GM19240 (cell line): ENCODE measurements around the gene CNTNAP2.

Source experiments
- DNase-seq: peaks from one replicate; pipeline ENCODE4 v3.0.0; 2011; ENCODE audit warnings: low spot score; ENCODE audit not compliant: insufficient read length

The CNTNAP2 gene

DNA sequence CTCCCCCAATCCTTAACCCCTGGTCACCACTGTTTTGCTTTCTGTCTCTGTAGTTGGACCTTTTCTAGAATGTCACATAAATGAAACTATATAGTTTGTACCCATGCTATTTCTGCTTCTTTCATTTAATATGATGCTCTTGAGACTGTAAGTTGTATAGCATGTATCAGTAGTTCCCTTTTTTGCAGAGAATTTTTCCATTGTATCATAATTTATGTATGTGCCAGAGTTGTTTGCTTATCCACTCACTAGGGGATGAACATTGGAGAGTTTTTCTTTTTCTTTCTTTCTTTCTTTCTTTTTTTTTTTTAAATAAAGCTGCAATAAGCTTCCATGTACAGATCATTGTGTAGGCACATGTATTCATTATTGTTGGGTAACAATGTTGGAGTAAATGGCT lies 544.8 kb downstream of the CNTNAP2 start:
- DNase-seq, result no peak

DNA sequence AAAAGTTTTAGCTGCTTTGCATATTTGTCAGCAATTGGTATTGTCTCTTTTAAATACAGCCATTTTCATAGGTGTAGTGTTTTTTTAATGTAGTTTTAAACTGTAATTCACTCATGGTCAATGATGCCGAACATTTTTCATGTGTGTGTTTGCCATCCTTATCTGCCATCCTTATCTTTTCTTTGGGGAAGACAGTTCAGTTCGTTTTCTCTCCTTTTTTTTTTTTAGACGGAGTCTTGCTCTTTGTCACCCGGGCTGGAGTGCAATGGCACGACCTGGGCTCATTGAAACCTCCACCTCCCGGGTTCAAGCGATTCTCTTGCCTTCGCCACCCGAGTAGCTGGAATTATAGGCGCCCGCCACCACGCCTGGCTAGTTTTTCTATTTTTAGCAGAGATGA lies 545.3 kb downstream of the CNTNAP2 start:
- no peak for DNase-seq

DNA sequence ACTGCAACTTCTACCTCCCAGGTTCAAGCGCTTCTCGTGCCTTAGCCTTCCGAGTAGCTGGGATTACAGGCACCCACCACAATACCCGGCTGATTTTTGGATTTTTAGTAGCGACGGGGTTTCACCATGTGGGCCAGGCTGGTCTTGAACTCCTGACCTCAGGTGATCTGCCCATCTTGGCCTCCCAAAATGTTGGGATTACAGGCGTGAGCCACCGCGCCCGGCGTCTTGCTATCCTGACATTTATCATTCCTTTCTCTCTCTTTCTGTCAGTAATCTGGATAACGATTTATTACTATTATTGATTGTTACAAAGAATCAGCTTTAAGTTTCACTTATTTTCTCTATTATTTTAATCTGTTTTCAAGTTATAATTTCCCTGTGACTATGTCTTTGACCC lies 548.4 kb downstream of the CNTNAP2 start:
- no peak for DNase-seq

DNA sequence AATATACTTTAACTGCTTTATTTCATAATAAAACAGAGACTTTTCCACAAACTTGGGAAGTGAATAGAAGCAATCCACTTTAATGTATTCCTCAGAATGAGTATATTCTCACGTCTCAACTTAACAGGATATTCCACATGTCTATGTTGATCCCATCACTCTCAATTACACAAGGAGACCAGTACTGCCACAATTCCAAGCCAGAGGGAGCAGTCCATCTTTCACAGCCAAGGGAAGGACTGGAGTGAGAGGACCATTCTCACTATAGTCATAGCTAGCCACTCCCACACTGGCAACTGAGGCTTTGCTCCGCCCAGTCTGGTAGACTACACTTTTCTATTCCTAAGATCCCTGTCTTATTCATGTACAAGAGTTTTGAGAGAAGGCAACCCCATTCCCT lies 553.9 kb downstream of the CNTNAP2 start:
- DNase-seq, result no peak

GRCh38 chr7:146681487-146681886 lies 564.9 kb downstream of the CNTNAP2 start:
- DNase-seq, result no peak

- DNase-seq, result no peak
Observed at GRCh38 chr7:146683439-146683838, 566.8 kb downstream of the CNTNAP2 start.

GRCh38 chr7:146690987-146691386 lies 574.4 kb downstream of the CNTNAP2 start:
- DNase-seq, result no peak

GRCh38 chr7:146698995-146699610 lies 582.5 kb downstream of the CNTNAP2 start:
- DNase-seq, result no peak

DNA sequence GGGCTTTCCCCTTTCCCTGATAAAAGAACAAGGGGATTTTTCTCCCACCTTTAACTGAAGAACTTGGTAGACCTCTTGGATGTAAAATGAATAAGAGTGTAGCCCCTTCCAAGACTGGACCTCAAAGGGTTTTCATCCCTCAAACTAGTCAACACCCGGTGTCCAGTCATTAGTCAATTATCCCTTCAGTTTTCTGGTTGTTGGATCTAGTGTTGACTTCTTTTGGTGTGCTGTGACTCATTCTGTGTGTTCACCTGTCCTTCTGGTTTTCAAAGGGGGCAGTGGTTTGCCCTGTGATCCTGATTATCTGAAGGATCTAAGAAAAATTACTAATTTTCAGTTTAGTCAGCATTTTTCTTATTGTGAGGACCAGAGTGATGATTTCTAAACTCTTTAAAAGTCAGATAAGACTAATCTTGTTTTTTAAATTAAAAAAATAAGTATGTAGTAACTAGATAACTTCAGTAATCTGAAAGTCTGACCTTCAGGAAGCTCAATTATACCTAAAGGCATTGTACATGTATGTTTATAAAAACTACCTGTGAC lies 583.5 kb downstream of the CNTNAP2 start:
- no peak for DNase-seq

- no peak for DNase-seq
Observed at GRCh38 chr7:146701166-146701565, 584.6 kb downstream of the CNTNAP2 start.

GRCh38 chr7:146702898-146703297 lies 586.3 kb downstream of the CNTNAP2 start:
- no peak for DNase-seq

DNA sequence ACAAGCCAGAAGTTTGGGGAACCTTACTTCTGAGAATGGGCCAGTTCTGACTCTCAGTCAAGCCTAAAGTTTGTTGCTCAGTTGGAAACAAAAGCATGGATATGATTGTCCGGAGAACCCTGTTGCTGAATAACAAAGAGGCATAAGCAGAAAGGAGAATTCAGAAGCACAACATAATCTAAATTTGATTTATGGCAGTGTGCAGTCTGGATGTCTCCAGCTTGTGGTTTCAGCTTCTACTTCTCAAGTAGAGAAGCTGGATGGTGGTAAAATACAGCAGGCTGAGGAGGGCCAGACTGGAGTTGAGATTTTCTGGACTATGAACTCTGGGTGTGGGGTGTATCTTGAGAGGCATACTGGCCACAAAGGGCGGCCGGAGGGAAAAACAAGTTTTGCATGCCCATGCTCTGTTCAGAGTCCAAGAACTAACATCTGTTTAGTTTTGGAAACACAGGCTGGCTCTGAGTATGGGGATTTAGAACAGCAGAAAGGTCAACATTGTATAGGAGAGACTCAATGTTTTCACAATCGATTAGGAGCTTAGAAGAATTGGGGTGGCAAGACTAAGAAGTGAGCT lies 592.9 kb downstream of the CNTNAP2 start:
- no peak for DNase-seq

DNA sequence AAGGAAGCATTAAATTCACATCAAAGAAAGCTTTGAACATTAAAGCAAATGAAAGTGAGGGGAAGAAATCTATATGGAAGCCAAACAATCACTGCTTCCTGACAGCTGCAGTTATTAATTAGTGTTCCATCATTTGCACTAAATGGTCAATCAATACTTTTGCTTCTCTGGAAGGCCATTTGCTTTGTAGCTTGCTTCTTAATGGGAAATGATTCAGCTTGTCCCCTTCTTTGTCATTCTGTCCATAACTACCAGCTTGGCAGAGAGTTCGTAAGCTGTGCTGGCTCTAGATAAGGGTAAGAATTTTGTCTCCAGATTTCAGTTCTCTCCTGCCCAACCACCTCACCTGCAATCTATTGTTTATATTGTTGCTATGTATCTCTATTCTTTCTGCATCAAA lies 596.6 kb downstream of the CNTNAP2 start:
- DNase-seq, result no peak

GRCh38 chr7:146713934-146714333 lies 597.3 kb downstream of the CNTNAP2 start:
- no peak for DNase-seq

- DNase-seq, result no peak
Observed at GRCh38 chr7:146720195-146720594, 603.6 kb downstream of the CNTNAP2 start.

DNA sequence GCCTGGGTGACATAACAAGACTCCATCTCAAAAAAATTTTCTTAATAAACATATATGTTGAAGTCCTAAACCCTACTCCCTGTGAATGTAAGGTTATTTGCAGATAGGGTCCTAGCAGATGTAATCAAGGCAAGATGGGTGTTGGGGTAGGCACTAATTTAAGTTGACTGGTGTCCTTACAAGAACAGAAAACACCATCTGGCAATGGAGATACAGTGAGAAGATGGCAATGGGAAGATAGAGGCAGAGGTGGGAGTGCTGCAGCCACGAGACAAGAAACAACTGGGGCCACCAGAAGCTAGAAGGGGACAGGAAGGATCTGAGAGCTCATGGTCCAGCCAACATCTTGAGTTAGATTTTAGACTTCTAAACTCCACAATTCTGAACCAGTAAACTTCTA lies 606.4 kb downstream of the CNTNAP2 start:
- no peak for DNase-seq

DNA sequence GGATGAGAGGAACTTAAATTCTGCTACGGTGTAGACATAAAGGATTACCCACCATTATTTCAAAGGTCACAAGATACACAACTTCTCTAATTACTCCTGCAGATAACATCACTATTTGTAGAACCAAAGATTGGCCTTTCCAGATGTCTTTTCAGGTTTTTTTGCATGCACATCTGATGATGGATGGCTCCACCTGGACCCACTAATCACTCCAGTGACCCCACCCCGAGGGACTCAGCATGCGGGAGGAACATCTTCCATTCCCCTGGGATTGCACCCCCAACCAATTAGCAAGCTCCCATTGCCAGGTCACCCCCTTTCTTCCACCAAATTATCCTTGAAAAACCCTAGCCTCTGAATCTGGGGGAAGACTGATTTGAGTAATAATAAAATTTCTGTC lies 608.9 kb downstream of the CNTNAP2 start:
- no peak for DNase-seq

- DNase-seq, result no peak
Observed at GRCh38 chr7:146728141-146728540, 611.5 kb downstream of the CNTNAP2 start.

- no peak for DNase-seq
Observed at GRCh38 chr7:146728611-146729010, 612.0 kb downstream of the CNTNAP2 start.

DNA sequence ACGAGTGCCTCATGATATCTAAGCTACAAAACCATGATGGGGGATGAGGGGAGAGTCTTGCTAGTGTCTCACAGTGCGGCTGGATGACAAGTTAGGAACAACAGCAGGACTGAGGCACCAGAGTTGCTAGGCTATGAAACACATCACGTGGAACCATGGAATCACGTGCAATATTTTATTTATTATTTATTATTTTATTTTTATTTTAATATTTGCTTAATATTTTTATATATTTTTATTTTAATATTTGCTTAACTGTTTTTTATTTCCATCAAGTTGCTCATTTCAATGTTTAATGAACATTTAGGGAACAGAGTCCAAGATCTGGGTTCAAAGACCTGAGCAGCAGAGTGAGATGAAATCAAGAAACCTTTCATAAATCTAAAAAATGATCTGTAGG lies 614.6 kb downstream of the CNTNAP2 start:
- DNase-seq, result no peak

- DNase-seq, result no peak
Observed at GRCh38 chr7:146735992-146736391, 619.4 kb downstream of the CNTNAP2 start.

- no peak for DNase-seq
Observed at GRCh38 chr7:146736446-146737190, 620.0 kb downstream of the CNTNAP2 start.

- no peak for DNase-seq
Observed at GRCh38 chr7:146740039-146740438, 623.4 kb downstream of the CNTNAP2 start.
